ENCODE measurements around the gene LCN1.

DNA sequence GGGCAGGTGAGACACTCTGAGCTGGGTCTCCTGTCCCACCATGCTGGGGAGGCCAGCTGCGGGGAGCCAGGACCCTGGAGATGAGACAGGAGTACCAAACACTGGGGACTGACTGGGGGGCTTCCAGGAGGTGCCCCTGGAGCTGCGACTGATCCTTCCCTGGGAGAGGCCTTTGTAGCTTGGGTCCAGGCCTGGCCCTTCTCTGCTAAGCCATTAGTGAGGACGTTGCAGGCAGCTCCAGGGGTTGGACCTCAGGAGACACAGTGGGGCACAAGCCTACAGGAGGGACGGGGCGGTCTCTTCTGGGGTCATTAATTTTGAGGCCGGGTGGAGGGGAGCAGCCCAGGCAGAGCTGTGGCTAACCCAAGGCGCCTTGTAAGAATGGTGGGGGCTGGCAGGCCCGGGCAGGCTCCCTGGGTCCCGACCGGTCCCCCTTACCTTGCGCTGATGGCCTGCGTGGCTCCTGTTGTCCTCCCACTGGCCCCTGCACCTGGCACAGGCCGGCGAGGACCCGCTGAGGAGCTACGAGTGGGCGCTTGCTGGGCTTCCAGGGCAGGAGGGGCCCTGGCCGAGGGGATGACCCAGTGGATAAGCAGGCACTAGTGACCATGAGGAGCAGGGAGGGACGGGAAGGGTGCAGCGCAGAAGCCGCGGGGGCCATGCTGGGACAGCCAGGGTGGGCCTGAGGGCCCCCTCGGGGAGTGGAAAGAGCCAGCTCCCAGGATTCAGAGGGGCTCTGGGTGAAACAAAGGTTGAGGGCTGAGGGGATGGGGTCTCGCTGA lies 15.6 kb upstream of the LCN1 start:
- TF ChIP-seq, protein P1, sequence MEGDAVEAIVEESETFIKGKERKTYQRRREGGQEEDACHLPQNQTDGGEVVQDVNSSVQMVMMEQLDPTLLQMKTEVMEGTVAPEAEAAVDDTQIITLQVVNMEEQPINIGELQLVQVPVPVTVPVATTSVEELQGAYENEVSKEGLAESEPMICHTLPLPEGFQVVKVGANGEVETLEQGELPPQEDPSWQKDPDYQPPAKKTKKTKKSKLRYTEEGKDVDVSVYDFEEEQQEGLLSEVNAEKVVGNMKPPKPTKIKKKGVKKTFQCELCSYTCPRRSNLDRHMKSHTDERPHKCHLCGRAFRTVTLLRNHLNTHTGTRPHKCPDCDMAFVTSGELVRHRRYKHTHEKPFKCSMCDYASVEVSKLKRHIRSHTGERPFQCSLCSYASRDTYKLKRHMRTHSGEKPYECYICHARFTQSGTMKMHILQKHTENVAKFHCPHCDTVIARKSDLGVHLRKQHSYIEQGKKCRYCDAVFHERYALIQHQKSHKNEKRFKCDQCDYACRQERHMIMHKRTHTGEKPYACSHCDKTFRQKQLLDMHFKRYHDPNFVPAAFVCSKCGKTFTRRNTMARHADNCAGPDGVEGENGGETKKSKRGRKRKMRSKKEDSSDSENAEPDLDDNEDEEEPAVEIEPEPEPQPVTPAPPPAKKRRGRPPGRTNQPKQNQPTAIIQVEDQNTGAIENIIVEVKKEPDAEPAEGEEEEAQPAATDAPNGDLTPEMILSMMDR (IDR thresholded peaks at IDR 0.05): no peak
- no peak for TF ChIP-seq POLR2A (IDR thresholded peaks at IDR 0.05)
- TF ChIP-seq POLR2AphosphoS5 (IDR thresholded peaks at IDR 0.05): no peak
